ENCODE results near the gene ANKS3. TPM values are rescaled to one million over a fixed set of nuclear protein-coding genes. Genes with fewer than 3 reads are reported as not detected.

ANKS3 gene
- total and polyA plus RNA-seq, 2 donors (not counting 3 experiments of a cell fraction or from before 2014, with no cell fraction given): 13.9 to 24.0 TPM

- peaks cover 3 to 31% of the 10 kb centered on the region in 2 experiments for H3K36me3 ChIP-seq (ENCODE audit: control insufficient read depth in 2 of 2, extremely low read depth in 1 of 2, insufficient read depth in 2 of 2, low read length in 2 of 2)
- no peak for TF ChIP-seq CTCF (IDR thresholded peaks at IDR 0.05; ENCODE audit: extremely low read depth in 1 of 2, insufficient read depth in 1 of 2, low read depth in 1 of 2, low read length in 2 of 2)
- no peak for TF ChIP-seq MYC (IDR thresholded peaks at IDR 0.05; ENCODE audit: low read depth, low read length)
- no peak for TF ChIP-seq GATA2 (IDR thresholded peaks at IDR 0.05; ENCODE audit: insufficient read depth, insufficient read length, low read depth, low read length)
- TF ChIP-seq MAX (IDR thresholded peaks at IDR 0.05; ENCODE audit: insufficient read depth, insufficient read length): no peak
- no peak for TF ChIP-seq EZH2 (IDR thresholded peaks at IDR 0.05; ENCODE audit: borderline replicate concordance, low read depth, low read length, severe bottlenecking)
- no peaks in the 10 kb centered on the region for H3K27me3 ChIP-seq (ENCODE audit: control insufficient read depth in 2 of 2, insufficient read depth in 2 of 2, low read length in 2 of 2)
- no peaks in the 10 kb centered on the region for H3K9me3 ChIP-seq (replicated peaks; ENCODE audit: control insufficient read depth, insufficient read depth, low read length)
- no peak overlapping the region for H3K4me3 ChIP-seq (replicated peaks in 1 of 3; ENCODE audit: insufficient read depth in 1 of 3, low read depth in 1 of 3, low read length in 3 of 3)
- H3K79me2 ChIP-seq (ENCODE audit: control insufficient read depth, insufficient read depth, low read length): no peaks in the 10 kb centered on the region
- no peaks in the 10 kb centered on the region for H3K9me1 ChIP-seq (replicated peaks; ENCODE audit: control insufficient read depth, extremely low read depth, insufficient read depth, low read length)
- BruUV-seq (replicated peaks): no TSS peak
- no peaks in the 10 kb centered on the region for H3K4me1 ChIP-seq (ENCODE audit: control insufficient read depth, extremely low read depth, insufficient read depth, low read length)
- DNase-seq (ENCODE audit: low read depth, low spot score) (no peak), FAIRE-seq (no peak)
- POLR2A ChIA-PET: no interaction called here
- dilution Hi-C loops (cut with MboI; ENCODE audit: extremely low pct_ligation_motif_present, low sequenced_read_pairs): no loop called here
- H2AFZ ChIP-seq (ENCODE audit: low read depth, low read length): no peak overlapping the region
- H3K4me2 ChIP-seq (ENCODE audit: insufficient read depth, low read length): no peak overlapping the region
- CTCF ChIA-PET: interaction anchor here (1.4 kb wide), 1 partner anchor 52 kb away, joined by 3 read pairs; no protein-coding TSS in a partner anchor
- intact Hi-C loops (cut with micrococcal nuclease): no loop called here
- no peak overlapping the region for H3K9ac ChIP-seq (replicated peaks; ENCODE audit: extremely low read depth, insufficient read depth, low read length)
- H3K27ac ChIP-seq (ENCODE audit: insufficient read depth, low read depth, low read length): no peak overlapping the region
- H4K20me1 ChIP-seq (replicated peaks; ENCODE audit: control insufficient read depth, extremely low read depth, insufficient read depth, low read length): no peaks in the 10 kb centered on the region
These were observed 32.1 kb downstream of the ANKS3 start for GRCh38 chr16:4701791-4702465.
